K562 (cell line): ENCODE data around the gene CCNL2. TPM values are rescaled to one million over a fixed set of nuclear protein-coding genes. Genes with fewer than 3 reads are reported as not detected.
A peak's percentile ranks its signal among the peaks of the same experiment; 100 is the strongest.

Experiments used
- ATF1 ChIP-seq, 2 experiments: fragments of 450-650 bp in 1 of 2; IDR thresholded peaks; 2 replicates each; pipeline ENCODE4 v1.6.1; 2016; ENCODE audit warnings: missing compliant biosample characterization in 1 of 2, missing genetic modification characterization in 1 of 2
- BACH1 ChIP-seq: fragments of 200-800 bp; sonication (Bioruptor generic); IDR thresholded peaks from 2 replicates; pipeline ENCODE4 v1.6.1; 2016; ENCODE audit warnings: missing genetic modification characterization, missing compliant biosample characterization
- CBFB ChIP-seq: sonication (generic); formaldehyde crosslinking; IDR thresholded peaks from 2 replicates; pipeline ENCODE4 v1.4.0; 2020; ENCODE audit warnings: mild to moderate bottlenecking, missing genetic modification reagents
- DPF2 ChIP-seq: fragments of 450-650 bp; IDR thresholded peaks from 2 replicates; pipeline ENCODE4 v1.6.1; 2016
- ERF ChIP-seq: fragments of 450-650 bp; formaldehyde crosslinking; IDR thresholded peaks from 2 replicates; pipeline ENCODE4 v1.4.0; 2020; ENCODE audit warnings: mild to moderate bottlenecking, mixed read lengths
- HDAC2 ChIP-seq: fragments of 450-650 bp; IDR thresholded peaks from 2 replicates; pipeline ENCODE4 v1.6.1; 2016; ENCODE audit warnings: mild to moderate bottlenecking
- MAFG ChIP-seq: fragments of 450-650 bp; conservative IDR thresholded peaks from 2 replicates; pipeline ENCODE4 v1.6.1; 2016; ENCODE audit warnings: missing genetic modification characterization, missing compliant biosample characterization
- NFYB ChIP-seq: IDR thresholded peaks from 2 replicates; pipeline ENCODE4 v1.6.1; 2011; ENCODE audit warnings: mild to moderate bottlenecking, moderate library complexity; ENCODE audit not compliant: insufficient read length; ENCODE audit errors: extremely low read depth
- SPI1 ChIP-seq: IDR thresholded peaks from 2 replicates; pipeline ENCODE4 v1.6.1; 2011; ENCODE audit warnings: low read depth, low read length, control low read depth, borderline replicate concordance
- SREBF1 ChIP-seq: fragments of 150-350 bp; IDR thresholded peaks from 2 replicates; pipeline ENCODE4 v1.6.1; 2014; ENCODE audit warnings: antibody characterized with exemption, low read depth, low read length, borderline replicate concordance
- TCF15 ChIP-seq: fragments of 250-450 bp; sonication (Bioruptor Pico); IDR thresholded peaks from 2 replicates; pipeline ENCODE4 v1.8.0; 2022; ENCODE audit warnings: moderate library complexity, mild to moderate bottlenecking, inconsistent platforms
- ZNF436 ChIP-seq: fragments of 250-450, 450-650 bp; sonication (Bioruptor Pico); formaldehyde crosslinking; IDR thresholded peaks from 2 replicates; pipeline ENCODE4 v1.7.0; 2020; ENCODE audit warnings: mild to moderate bottlenecking
- ZNF584 ChIP-seq: fragments of 200-800 bp; sonication (Bioruptor generic); IDR thresholded peaks from 2 replicates; pipeline ENCODE4 v1.6.1; 2016; ENCODE audit warnings: low read depth, mild to moderate bottlenecking, missing genetic modification characterization, missing compliant biosample characterization
- polyA plus RNA-seq, 8 experiments: library from polyadenylated mRNA; depleted of rRNA in 4 of 8; stranded (reverse) in 5 of 8; unstranded in 3 of 8; fragments of >200 nt; fragmentation: Nextera tagmentation in 2 of 8; fragmentation: Illumina TruSeq in 1 of 8; extraction: Ambion mirVana in 2 of 8; extraction: Trizol in 1 of 8; gene quantifications; 2 replicates each; pipeline versions ENCODE4 v1.2.1 to v1.2.3, GENCODE V29; 2011 to 2014; ENCODE audit warnings: inconsistent platforms in 1 of 8, missing spikeins in 1 of 8
- total RNA-seq, 7 experiments: library from RNA; depleted of rRNA in 6 of 7; stranded (reverse); fragments of >200 nt in 6 of 7; fragmentation: Illumina TruSeq in 2 of 7; extraction: Trizol in 2 of 7; gene quantifications; 2 replicates each; pipeline versions ENCODE4 v1.2.1 to v1.2.3, GENCODE V29; 2011 to 2021; ENCODE audit warnings: low replicate concordance in 1 of 7
- TF ChIP-seq, protein P1 (sequence below): fragments of 250-450 bp; sonication (Bioruptor Pico); IDR thresholded peaks from 2 replicates; pipeline ENCODE4 v1.8.0; 2022; ENCODE audit warnings: moderate library complexity, mild to moderate bottlenecking, inconsistent platforms
- TF ChIP-seq, protein P2 (sequence below): fragments of 200-400 bp; formaldehyde crosslinking; IDR thresholded peaks from 2 replicates; pipeline ENCODE4 v1.6.1; 2017; ENCODE audit warnings: mild to moderate bottlenecking, low read depth, low read length, moderate library complexity
- TF ChIP-seq, protein P3 (sequence below): fragments of 250-450 bp; sonication (Bioruptor Pico); IDR thresholded peaks from 2 replicates; pipeline ENCODE4 v1.5.0; 2021
- TF ChIP-seq, protein P4 (sequence below): fragments of 450-650 bp; conservative IDR thresholded peaks from 2 replicates; pipeline ENCODE4 v1.6.1; 2016; ENCODE audit warnings: missing genetic modification characterization, low read depth, mild to moderate bottlenecking, control low read depth, missing compliant biosample characterization

The CCNL2 gene
- total and polyA plus RNA-seq, 9 of the 15 experiments (the other 6 are each of a cell fraction or from before 2014, with no cell fraction given) = 2.8 to 287 (median 94.5) TPM

DNA sequence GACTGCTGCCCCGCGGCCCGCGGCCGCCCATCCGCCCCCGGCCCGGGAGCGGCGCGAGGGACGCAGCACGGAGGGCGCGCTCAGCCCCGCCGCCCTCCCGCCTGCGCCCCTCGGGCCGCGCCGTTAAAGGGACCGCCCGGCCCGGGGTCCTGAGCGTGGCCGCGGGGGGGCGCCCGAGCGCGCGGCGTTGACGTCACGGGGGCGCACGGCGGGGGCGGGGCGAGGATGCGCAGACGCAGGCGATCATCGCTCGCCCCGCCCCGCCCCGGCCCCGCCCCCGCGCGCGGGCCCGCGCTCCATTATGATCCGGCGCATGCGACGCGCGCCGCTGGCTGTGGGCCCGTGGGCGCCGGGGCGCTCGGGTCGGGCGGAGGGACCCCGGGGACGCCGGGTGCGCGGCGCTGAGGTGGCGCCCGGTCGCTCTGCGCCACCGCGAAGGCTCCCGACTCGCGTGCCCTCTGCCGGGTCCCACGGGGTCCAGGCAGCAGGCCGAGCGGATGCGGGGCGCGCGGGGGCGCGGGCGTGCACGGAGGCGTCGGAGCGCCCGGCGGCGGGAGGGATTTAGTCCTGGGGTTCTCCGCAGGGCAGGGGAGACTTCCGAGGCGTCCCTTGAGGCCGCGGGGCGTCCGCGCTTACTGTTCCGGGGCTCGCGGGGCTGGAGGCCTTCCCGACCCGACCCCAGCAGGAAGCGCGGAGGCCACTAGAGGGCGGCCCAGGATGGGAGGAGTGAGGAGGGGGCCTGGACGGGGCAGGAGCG lies 49.7 kb downstream of the CCNL2 start, which contains the start of gene DVL1 (continued):
- TF ChIP-seq, protein P1, sequence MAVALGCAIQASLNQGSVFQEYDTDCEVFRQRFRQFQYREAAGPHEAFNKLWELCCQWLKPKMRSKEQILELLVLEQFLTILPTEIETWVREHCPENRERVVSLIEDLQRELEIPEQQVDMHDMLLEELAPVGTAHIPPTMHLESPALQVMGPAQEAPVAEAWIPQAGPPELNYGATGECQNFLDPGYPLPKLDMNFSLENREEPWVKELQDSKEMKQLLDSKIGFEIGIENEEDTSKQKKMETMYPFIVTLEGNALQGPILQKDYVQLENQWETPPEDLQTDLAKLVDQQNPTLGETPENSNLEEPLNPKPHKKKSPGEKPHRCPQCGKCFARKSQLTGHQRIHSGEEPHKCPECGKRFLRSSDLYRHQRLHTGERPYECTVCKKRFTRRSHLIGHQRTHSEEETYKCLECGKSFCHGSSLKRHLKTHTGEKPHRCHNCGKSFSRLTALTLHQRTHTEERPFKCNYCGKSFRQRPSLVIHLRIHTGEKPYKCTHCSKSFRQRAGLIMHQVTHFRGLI (CRISPR knock-in tag) = no peak
- TF ChIP-seq, protein P2, sequence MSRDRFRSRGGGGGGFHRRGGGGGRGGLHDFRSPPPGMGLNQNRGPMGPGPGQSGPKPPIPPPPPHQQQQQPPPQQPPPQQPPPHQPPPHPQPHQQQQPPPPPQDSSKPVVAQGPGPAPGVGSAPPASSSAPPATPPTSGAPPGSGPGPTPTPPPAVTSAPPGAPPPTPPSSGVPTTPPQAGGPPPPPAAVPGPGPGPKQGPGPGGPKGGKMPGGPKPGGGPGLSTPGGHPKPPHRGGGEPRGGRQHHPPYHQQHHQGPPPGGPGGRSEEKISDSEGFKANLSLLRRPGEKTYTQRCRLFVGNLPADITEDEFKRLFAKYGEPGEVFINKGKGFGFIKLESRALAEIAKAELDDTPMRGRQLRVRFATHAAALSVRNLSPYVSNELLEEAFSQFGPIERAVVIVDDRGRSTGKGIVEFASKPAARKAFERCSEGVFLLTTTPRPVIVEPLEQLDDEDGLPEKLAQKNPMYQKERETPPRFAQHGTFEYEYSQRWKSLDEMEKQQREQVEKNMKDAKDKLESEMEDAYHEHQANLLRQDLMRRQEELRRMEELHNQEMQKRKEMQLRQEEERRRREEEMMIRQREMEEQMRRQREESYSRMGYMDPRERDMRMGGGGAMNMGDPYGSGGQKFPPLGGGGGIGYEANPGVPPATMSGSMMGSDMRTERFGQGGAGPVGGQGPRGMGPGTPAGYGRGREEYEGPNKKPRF = no peak
- no peak for TF ChIP-seq ZNF436 (CRISPR knock-in tag)
- no peak for TF ChIP-seq MAFG (tag)
- TF ChIP-seq ERF = peak; percentile 95
- TF ChIP-seq, protein P3, sequence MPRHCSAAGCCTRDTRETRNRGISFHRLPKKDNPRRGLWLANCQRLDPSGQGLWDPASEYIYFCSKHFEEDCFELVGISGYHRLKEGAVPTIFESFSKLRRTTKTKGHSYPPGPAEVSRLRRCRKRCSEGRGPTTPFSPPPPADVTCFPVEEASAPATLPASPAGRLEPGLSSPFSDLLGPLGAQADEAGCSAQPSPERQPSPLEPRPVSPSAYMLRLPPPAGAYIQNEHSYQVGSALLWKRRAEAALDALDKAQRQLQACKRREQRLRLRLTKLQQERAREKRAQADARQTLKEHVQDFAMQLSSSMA (CRISPR knock-in tag) = 0 out of 2 replicates have a peak, but pooled peaks have one; percentile 42
- no peak for TF ChIP-seq ATF1 (CRISPR knock-in tag; IDR thresholded peaks at IDR 0.05)
- TF ChIP-seq ATF1 (tag; IDR thresholded peaks at IDR 0.05) = peak; percentile 29; the same call in 1 of the 2 replicates
- no peak for TF ChIP-seq TCF15
- no peak for TF ChIP-seq SREBF1
- TF ChIP-seq CBFB (CRISPR knock-in tag) = no peak
- TF ChIP-seq, protein P4, sequence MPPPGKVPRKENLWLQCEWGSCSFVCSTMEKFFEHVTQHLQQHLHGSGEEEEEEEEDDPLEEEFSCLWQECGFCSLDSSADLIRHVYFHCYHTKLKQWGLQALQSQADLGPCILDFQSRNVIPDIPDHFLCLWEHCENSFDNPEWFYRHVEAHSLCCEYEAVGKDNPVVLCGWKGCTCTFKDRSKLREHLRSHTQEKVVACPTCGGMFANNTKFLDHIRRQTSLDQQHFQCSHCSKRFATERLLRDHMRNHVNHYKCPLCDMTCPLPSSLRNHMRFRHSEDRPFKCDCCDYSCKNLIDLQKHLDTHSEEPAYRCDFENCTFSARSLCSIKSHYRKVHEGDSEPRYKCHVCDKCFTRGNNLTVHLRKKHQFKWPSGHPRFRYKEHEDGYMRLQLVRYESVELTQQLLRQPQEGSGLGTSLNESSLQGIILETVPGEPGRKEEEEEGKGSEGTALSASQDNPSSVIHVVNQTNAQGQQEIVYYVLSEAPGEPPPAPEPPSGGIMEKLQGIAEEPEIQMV = no peak
- TF ChIP-seq DPF2 = no peak
- no peak for TF ChIP-seq ZNF584 (CRISPR knock-in tag)
- no peak for TF ChIP-seq BACH1
- no peak for TF ChIP-seq SPI1
- no peak for TF ChIP-seq NFYB
- no peak for TF ChIP-seq HDAC2
